ENCODE results near the gene PCDH12. TPM values are rescaled to one million over a fixed set of nuclear protein-coding genes. Genes with fewer than 3 reads are reported as not detected.

PCDH12 gene
- total and polyA plus RNA-seq, 7 experiments from 2014 or later: 0.11 to 1.5 (median 0.54) TPM; not detected in 3

GRCh38 chr5:141940695-141941271 is 17.2 kb downstream of the PCDH12 start:
- no peak overlapping the region for H3K4me3 ChIP-seq (ENCODE audit: low read length)

GRCh38 chr5:141935538-141935937 is 22.5 kb downstream of the PCDH12 start:
- H3K9me3 Mint-ChIP-seq: no peaks in the 10 kb centered on the region
- peaks cover 21 to 80% (median 33%) of the 10 kb centered on the region in 3 experiments for H3K36me3 ChIP-seq (ENCODE audit: control insufficient read depth in 2 of 3, insufficient read depth in 3 of 3, low read length in 3 of 3)
- H3K4me3 Mint-ChIP-seq: no peak overlapping the region
- no peaks in the 10 kb centered on the region for H3K9me3 ChIP-seq (ENCODE audit: control insufficient read depth in 2 of 3, low read length in 3 of 3)
- H3K27me3 ChIP-seq (ENCODE audit: control insufficient read depth in 2 of 2, insufficient read depth in 2 of 2, low read length in 2 of 2): no peaks in the 10 kb centered on the region
- H3K27ac ChIP-seq (ENCODE audit: low read depth, low read length): no peak overlapping the region
- no peak overlapping the region for H3K4me3 ChIP-seq (ENCODE audit: low read length)
- no peaks in the 10 kb centered on the region for H3K27me3 Mint-ChIP-seq
- peaks cover 16 to 44% (median 29%) of the 10 kb centered on the region in 5 donors for H3K36me3 Mint-ChIP-seq
- ATAC-seq: no peak
- peaks cover 0 to 18% (median 6%) of the 10 kb centered on the region in 7 donors for H3K4me1 Mint-ChIP-seq
- DNase-seq: no peak
- H3K27ac Mint-ChIP-seq: peak overlapping the region in 4 of 9 donors; percentile 6 to 65 (median 28)
- no peaks in the 10 kb centered on the region for H3K4me1 ChIP-seq (ENCODE audit: control insufficient read depth in 2 of 2, insufficient read depth in 2 of 2, low read length in 2 of 2)
- intact Hi-C loops (cut with micrococcal nuclease): no loop called here
- ChIA-PET CTCF (no interaction called here), POLR2A (no interaction called here)

More at GRCh38 chr5:141940695-141941271, 17.2 kb downstream of the PCDH12 start:
- no peaks in the 10 kb centered on the region for H3K9me3 ChIP-seq (ENCODE audit: control insufficient read depth in 2 of 3, low read length in 3 of 3)
- no peaks in the 10 kb centered on the region for H3K4me1 ChIP-seq (ENCODE audit: control insufficient read depth in 2 of 2, insufficient read depth in 2 of 2, low read length in 2 of 2)
- Mint-ChIP-seq H3K4me1 (peaks cover 0 to 21% (median 4%) of the 10 kb centered on the region in 7 donors), H3K4me3 (peak overlapping the region in 1 of 10 donors; percentile 58), H3K9me3 (no peaks in the 10 kb centered on the region), H3K36me3 (peaks cover 0 to 16% (median 3%) of the 10 kb centered on the region in 5 donors), H3K27me3 (no peaks in the 10 kb centered on the region), H3K27ac (peak overlapping the region in 8 of 9 donors; percentile 14 to 90 (median 68))
- CTCF ChIA-PET: interaction anchor here (1.1 kb wide), 1 partner anchor 20 kb away, joined by 3 read pairs; no protein-coding TSS in a partner anchor
- intact Hi-C loops (cut with micrococcal nuclease): no loop called here
- no peaks in the 10 kb centered on the region for H3K27me3 ChIP-seq (ENCODE audit: control insufficient read depth in 2 of 2, insufficient read depth in 2 of 2, low read length in 2 of 2)
- H3K27ac ChIP-seq (ENCODE audit: low read depth, low read length): peak overlapping the region; percentile 5
- peaks cover 0 to 36% (median 4%) of the 10 kb centered on the region in 3 experiments for H3K36me3 ChIP-seq (ENCODE audit: control insufficient read depth in 2 of 3, insufficient read depth in 3 of 3, low read length in 3 of 3)
- POLR2A ChIA-PET: interaction anchor here (0.6 to 0.9 kb wide), 4 partner anchors 10 to 83 kb away, joined by 3 read pairs; partner anchors contain the start of gene PCDH12
- ATAC-seq: peak; percentile 57
- no peak for DNase-seq

GRCh38 chr5:141934099-141934844 is 23.7 kb downstream of the PCDH12 start:
- intact Hi-C loops (cut with micrococcal nuclease): no loop called here
- DNase-seq (no peak), ATAC-seq (no peak)
- peaks cover 16 to 46% (median 27%) of the 10 kb centered on the region in 5 donors for H3K36me3 Mint-ChIP-seq
- ChIA-PET CTCF (interaction anchor here (1.3 kb wide), 1 partner anchor 27 kb away, joined by 3 read pairs; no protein-coding TSS in a partner anchor), POLR2A (interaction anchor here (0.7 to 1.4 kb wide), 2 partner anchors 25 to 26 kb away, joined by 3 read pairs; no protein-coding TSS in a partner anchor)
- no peak overlapping the region for H3K27ac Mint-ChIP-seq
- no peak overlapping the region for H3K4me3 Mint-ChIP-seq
- H3K4me1 ChIP-seq (ENCODE audit: control insufficient read depth in 2 of 2, insufficient read depth in 2 of 2, low read length in 2 of 2): no peaks in the 10 kb centered on the region
- peaks cover 30 to 90% (median 45%) of the 10 kb centered on the region in 3 experiments for H3K36me3 ChIP-seq (ENCODE audit: control insufficient read depth in 2 of 3, insufficient read depth in 3 of 3, low read length in 3 of 3)
- no peaks in the 10 kb centered on the region for H3K9me3 ChIP-seq (ENCODE audit: control insufficient read depth in 2 of 3, low read length in 3 of 3)
- H3K4me1 Mint-ChIP-seq: peaks cover 0 to 18% (median 6%) of the 10 kb centered on the region in 7 donors
- no peak overlapping the region for H3K27ac ChIP-seq (ENCODE audit: low read depth, low read length)
- H3K27me3 Mint-ChIP-seq: no peaks in the 10 kb centered on the region
- no peaks in the 10 kb centered on the region for H3K9me3 Mint-ChIP-seq
- H3K4me3 ChIP-seq (ENCODE audit: low read length): no peak overlapping the region
- no peaks in the 10 kb centered on the region for H3K27me3 ChIP-seq (ENCODE audit: control insufficient read depth in 2 of 2, insufficient read depth in 2 of 2, low read length in 2 of 2)

GRCh38 chr5:141933151-141933550 is 24.9 kb downstream of the PCDH12 start:
- Histone ChIP-seq H3K36me3 (ENCODE audit: control insufficient read depth in 2 of 3, insufficient read depth in 3 of 3, low read length in 3 of 3) (peaks cover 35 to 93% (median 50%) of the 10 kb centered on the region in 3 experiments), H3K4me3 (ENCODE audit: low read length) (no peak overlapping the region), H3K4me1 (ENCODE audit: control insufficient read depth in 2 of 2, insufficient read depth in 2 of 2, low read length in 2 of 2) (no peaks in the 10 kb centered on the region), H3K9me3 (ENCODE audit: control insufficient read depth in 2 of 3, low read length in 3 of 3) (no peaks in the 10 kb centered on the region), H3K27me3 (ENCODE audit: control insufficient read depth in 2 of 2, insufficient read depth in 2 of 2, low read length in 2 of 2) (no peaks in the 10 kb centered on the region), H3K27ac (ENCODE audit: low read depth, low read length) (no peak overlapping the region)
- no peaks in the 10 kb centered on the region for H3K27me3 Mint-ChIP-seq
- no peak for DNase-seq
- CTCF ChIA-PET: no interaction called here
- POLR2A ChIA-PET: interaction anchor here (1.4 kb wide), 1 partner anchor 28 kb away, joined by 3 read pairs; no protein-coding TSS in a partner anchor
- no peak overlapping the region for H3K27ac Mint-ChIP-seq
- intact Hi-C loops (cut with micrococcal nuclease): no loop called here
- no peak for ATAC-seq
- no peak overlapping the region for H3K4me3 Mint-ChIP-seq
- peaks cover 16 to 51% (median 31%) of the 10 kb centered on the region in 5 donors for H3K36me3 Mint-ChIP-seq
- H3K9me3 Mint-ChIP-seq: no peaks in the 10 kb centered on the region
- H3K4me1 Mint-ChIP-seq: peaks cover 4 to 18% (median 6%) of the 10 kb centered on the region in 7 donors

- no peaks in the 10 kb centered on the region for H3K4me1 ChIP-seq (ENCODE audit: control insufficient read depth in 2 of 2, insufficient read depth in 2 of 2, low read length in 2 of 2)
- no peak for DNase-seq
- H3K4me3 ChIP-seq (ENCODE audit: low read length): no peak overlapping the region
- CTCF ChIA-PET: no interaction called here
- intact Hi-C loops (cut with micrococcal nuclease): no loop called here
- no peaks in the 10 kb centered on the region for H3K9me3 Mint-ChIP-seq
- H3K36me3 Mint-ChIP-seq: peaks cover 22 to 61% (median 33%) of the 10 kb centered on the region in 5 donors
- POLR2A ChIA-PET: interaction anchor here (0.7 kb wide), 1 partner anchor 236 kb away, joined by 3 read pairs; no protein-coding TSS in a partner anchor
- ATAC-seq: no peak
- H3K27me3 ChIP-seq (ENCODE audit: control insufficient read depth in 2 of 2, insufficient read depth in 2 of 2, low read length in 2 of 2): no peaks in the 10 kb centered on the region
- H3K27ac Mint-ChIP-seq: peak overlapping the region in 1 of 9 donors; percentile 59
- H3K9me3 ChIP-seq (ENCODE audit: control insufficient read depth in 2 of 3, low read length in 3 of 3): no peaks in the 10 kb centered on the region
- peaks cover 43 to 96% (median 51%) of the 10 kb centered on the region in 3 experiments for H3K36me3 ChIP-seq (ENCODE audit: control insufficient read depth in 2 of 3, insufficient read depth in 3 of 3, low read length in 3 of 3)
- H3K27me3 Mint-ChIP-seq: no peaks in the 10 kb centered on the region
- H3K4me3 Mint-ChIP-seq: no peak overlapping the region
- no peak overlapping the region for H3K27ac ChIP-seq (ENCODE audit: low read depth, low read length)
- peaks cover 9 to 31% (median 20%) of the 10 kb centered on the region in 7 donors for H3K4me1 Mint-ChIP-seq
Measured at GRCh38 chr5:141931694-141932093, 26.3 kb downstream of the PCDH12 start.

- no peak overlapping the region for H3K4me3 Mint-ChIP-seq
- Histone ChIP-seq H3K4me1 (ENCODE audit: control insufficient read depth in 2 of 2, insufficient read depth in 2 of 2, low read length in 2 of 2) (peaks cover under 1% of the 10 kb centered on the region in 2 donors), H3K4me3 (ENCODE audit: low read length) (no peak overlapping the region), H3K9me3 (ENCODE audit: control insufficient read depth in 2 of 3, low read length in 3 of 3) (no peaks in the 10 kb centered on the region), H3K27ac (ENCODE audit: low read depth, low read length) (no peak overlapping the region), H3K36me3 (ENCODE audit: control insufficient read depth in 2 of 3, insufficient read depth in 3 of 3, low read length in 3 of 3) (peaks cover 43 to 89% (median 46%) of the 10 kb centered on the region in 3 experiments), H3K27me3 (ENCODE audit: control insufficient read depth in 2 of 2, insufficient read depth in 2 of 2, low read length in 2 of 2) (no peaks in the 10 kb centered on the region)
- ChIA-PET CTCF (no interaction called here), POLR2A (interaction anchor here (1.1 kb wide), 2 partner anchors 243 to 1239 kb away, joined by 3 read pairs; no protein-coding TSS in a partner anchor)
- H3K36me3 Mint-ChIP-seq: peaks cover 25 to 62% (median 39%) of the 10 kb centered on the region in 5 donors
- ATAC-seq: no peak
- peaks cover 21 to 40% (median 30%) of the 10 kb centered on the region in 7 donors for H3K4me1 Mint-ChIP-seq
- H3K9me3 Mint-ChIP-seq: no peaks in the 10 kb centered on the region
- DNase-seq: no peak
- intact Hi-C loops (cut with micrococcal nuclease): no loop called here
- no peak overlapping the region for H3K27ac Mint-ChIP-seq
- no peaks in the 10 kb centered on the region for H3K27me3 Mint-ChIP-seq
Measured at GRCh38 chr5:141929398-141930058, 28.5 kb downstream of the PCDH12 start.
